IPS-20b (cell line): Measurements from ENCODE around the gene NECAB3.

Source experiments
- H3K27ac ChIP-seq: one replicate; pipeline ENCODE4 v1.5.1; 2013; ENCODE audit warnings: low read length
- H3K27me3 ChIP-seq: 2 replicates; pipeline ENCODE4 v1.6.1; 2013; ENCODE audit warnings: mild to moderate bottlenecking, low read length, inconsistent platforms; ENCODE audit not compliant: insufficient read depth
- H3K36me3 ChIP-seq: 2 replicates; pipeline ENCODE4 v1.6.1; 2013; ENCODE audit warnings: low read depth, mild to moderate bottlenecking, inconsistent platforms, low read length, moderate library complexity; ENCODE audit not compliant: insufficient read depth
- H3K4me1 ChIP-seq: 2 replicates; pipeline ENCODE4 v1.6.1; 2013; ENCODE audit warnings: mild to moderate bottlenecking, control low read depth, inconsistent platforms, low read length, moderate library complexity; ENCODE audit not compliant: insufficient read depth
- H3K4me3 ChIP-seq: 2 replicates; pipeline ENCODE4 v1.5.1; 2013; ENCODE audit warnings: mild to moderate bottlenecking, low read length, inconsistent platforms
- H3K9ac ChIP-seq: 2 replicates; pipeline ENCODE4 v1.6.1; 2013; ENCODE audit warnings: low read depth, mild to moderate bottlenecking, inconsistent platforms, low read length, moderate library complexity
- H3K9me3 ChIP-seq: 2 replicates; pipeline ENCODE4 v1.6.1; 2013; ENCODE audit warnings: mild to moderate bottlenecking, low read depth, low read length, inconsistent platforms; ENCODE audit not compliant: insufficient read depth

The NECAB3 gene

DNA sequence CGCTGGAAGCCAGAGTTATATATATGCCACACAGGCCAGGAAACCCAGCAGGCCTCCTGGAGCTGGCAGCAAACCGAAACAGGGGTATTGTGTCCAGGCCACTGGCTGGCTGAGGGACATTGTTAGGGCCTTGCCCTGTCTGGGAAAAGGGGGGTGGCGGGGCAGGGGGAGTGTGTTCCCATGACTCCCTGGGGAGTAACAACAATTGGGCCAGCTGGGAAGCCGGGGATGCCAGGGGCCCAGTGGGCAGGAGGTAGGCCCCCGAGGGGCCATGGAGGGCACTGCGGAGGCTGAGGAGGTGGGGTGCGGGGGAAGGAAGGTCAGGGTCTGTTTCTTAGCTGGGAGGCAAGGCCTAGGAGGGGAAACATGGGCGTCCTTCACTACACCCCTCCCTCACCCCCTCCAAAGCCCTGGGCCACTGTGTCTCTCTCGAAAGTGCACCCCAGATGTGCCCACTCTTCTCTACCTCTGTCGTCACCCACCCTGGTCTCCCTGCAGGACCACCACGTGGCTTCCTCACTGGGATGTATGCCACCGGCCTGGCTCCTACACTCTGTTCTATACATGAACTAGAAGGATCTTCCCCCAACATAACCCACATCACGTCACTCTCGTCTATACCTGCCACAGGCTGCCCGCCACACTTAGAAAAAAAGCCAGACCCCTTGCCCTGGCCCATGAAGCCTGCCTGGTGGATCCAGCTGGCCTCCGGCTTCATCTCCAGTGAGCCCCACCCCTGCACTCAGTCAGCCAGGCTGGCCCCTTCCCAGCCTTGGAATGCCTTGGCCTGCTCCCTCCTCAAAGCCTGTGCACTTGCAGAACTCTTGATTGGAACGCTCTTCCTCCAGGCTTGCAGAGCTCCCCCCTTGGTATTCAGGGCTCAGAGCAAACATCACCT lies 19.8 kb upstream of the NECAB3 start:
- Histone ChIP-seq H3K9me3 (no peaks in the 10 kb centered on the region), H3K4me1 (peaks cover 8% of the 10 kb centered on the region; the same call in 1 of the 2 replicates), H3K27ac (no peak overlapping the region), H3K27me3 (peaks cover 11% of the 10 kb centered on the region; the same call in 1 of the 2 replicates), H3K4me3 (no peak overlapping the region), H3K9ac (no peak overlapping the region), H3K36me3 (no peaks in the 10 kb centered on the region)

DNA sequence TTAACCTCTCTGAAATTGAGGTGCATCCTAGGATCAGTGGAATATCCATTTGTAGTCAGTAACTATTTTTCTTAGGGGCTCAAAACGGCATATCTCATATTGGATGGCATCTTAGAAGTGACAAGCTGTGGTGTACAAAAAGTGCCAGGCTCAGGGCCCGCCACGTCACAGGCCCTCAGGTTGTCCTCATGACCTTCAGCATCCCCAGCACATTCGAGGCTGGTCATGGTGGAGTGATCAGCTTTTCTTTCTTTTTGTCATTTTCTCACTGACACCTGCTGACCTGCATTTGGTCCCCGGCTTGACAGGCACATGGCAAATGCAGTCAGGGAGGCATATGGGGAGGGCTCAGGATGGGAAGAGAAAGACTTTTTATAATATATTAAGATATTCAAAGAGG lies 19.1 kb upstream of the NECAB3 start:
- Histone ChIP-seq H3K27me3 (peaks cover 16% of the 10 kb centered on the region; the same call in 1 of the 2 replicates), H3K4me3 (no peak overlapping the region), H3K4me1 (peaks cover 8% of the 10 kb centered on the region; the same call in 1 of the 2 replicates), H3K27ac (no peak overlapping the region), H3K36me3 (no peaks in the 10 kb centered on the region), H3K9me3 (no peaks in the 10 kb centered on the region), H3K9ac (no peak overlapping the region)

DNA sequence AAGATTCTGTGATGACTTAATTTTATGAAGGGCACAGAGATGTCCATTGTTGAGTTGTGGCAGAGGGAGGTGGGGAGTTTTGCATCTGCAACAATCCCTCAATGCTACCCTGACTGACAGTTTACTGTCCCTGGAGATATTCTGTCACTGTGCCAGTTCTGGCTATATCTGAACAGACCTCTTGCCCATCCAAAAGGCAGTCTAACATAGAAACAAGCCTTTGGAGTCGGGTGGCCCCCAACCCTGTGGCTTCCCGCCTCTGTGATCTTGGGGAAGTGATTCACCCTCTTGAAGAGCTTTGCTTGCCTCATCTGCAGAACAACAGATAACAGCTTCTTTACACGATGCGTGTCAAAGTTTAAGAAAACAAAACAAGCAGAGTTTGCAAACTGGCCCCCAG lies 15.7 kb upstream of the NECAB3 start:
- no peak overlapping the region for H3K9ac ChIP-seq
- no peak overlapping the region for H3K27ac ChIP-seq
- no peak overlapping the region for H3K4me3 ChIP-seq
- H3K27me3 ChIP-seq, result peaks cover 17% of the 10 kb centered on the region; the same call in 1 of the 2 replicates
- no peaks in the 10 kb centered on the region for H3K9me3 ChIP-seq
- H3K36me3 ChIP-seq, result no peaks in the 10 kb centered on the region
- H3K4me1 ChIP-seq, result peaks cover 11% of the 10 kb centered on the region; the same call in 1 of the 2 replicates

DNA sequence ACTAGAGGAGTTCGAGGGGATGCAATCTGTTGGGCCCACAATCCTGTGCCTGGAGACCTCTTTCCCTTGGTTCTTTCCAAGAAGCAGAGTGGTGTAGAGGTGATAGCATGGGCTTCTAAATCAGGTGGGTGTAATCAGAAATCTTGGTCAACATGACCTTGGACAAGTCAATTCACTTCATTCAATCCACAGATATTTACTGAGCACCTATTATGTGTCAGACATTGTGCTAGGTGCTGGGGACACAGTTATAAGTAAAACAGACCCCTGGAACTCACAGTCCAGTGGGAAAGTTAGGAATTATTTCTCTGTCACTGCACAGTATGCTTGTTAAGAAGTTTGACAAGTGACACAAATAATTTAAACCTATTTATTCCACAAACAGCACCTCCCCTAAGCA lies 15.3 kb upstream of the NECAB3 start:
- no peak overlapping the region for H3K27ac ChIP-seq
- H3K4me3 ChIP-seq, result no peak overlapping the region
- no peak overlapping the region for H3K9ac ChIP-seq

DNA sequence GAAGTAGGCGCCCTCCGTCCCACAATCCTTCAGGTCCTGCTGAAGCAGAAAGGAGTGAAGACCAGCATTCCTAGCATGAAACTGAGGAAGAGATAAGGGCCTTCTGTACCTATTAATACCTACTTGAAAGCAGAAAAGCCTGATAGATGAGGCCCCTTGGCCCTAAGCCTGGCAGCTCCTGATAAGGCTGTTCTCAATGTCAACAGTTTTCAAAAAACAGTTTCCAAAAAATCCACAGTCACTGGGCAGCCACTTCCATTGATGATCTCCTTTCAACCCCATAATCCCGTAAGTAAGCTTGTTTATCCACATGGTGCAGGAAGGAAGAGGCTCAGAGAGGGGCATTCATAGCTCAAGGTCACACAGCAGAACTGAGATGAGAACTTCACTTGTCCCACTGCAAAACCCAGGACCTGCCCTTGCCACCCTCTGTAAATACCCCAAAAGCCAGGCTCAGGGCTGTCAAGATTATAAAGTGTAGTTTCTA lies 14.8 kb upstream of the NECAB3 start:
- Histone ChIP-seq H3K4me1 (peaks cover 14% of the 10 kb centered on the region; the same call in 1 of the 2 replicates), H3K27me3 (peaks cover 17% of the 10 kb centered on the region; the same call in 1 of the 2 replicates), H3K9me3 (no peaks in the 10 kb centered on the region), H3K4me3 (no peak overlapping the region), H3K27ac (no peak overlapping the region), H3K9ac (no peak overlapping the region), H3K36me3 (no peaks in the 10 kb centered on the region)

More for the DNA sequence above, 15.3 kb upstream of the NECAB3 start:
- Histone ChIP-seq H3K4me1 (peaks cover 11% of the 10 kb centered on the region; the same call in 1 of the 2 replicates), H3K9me3 (no peaks in the 10 kb centered on the region), H3K27me3 (peaks cover 17% of the 10 kb centered on the region; the same call in 1 of the 2 replicates), H3K36me3 (no peaks in the 10 kb centered on the region)

DNA sequence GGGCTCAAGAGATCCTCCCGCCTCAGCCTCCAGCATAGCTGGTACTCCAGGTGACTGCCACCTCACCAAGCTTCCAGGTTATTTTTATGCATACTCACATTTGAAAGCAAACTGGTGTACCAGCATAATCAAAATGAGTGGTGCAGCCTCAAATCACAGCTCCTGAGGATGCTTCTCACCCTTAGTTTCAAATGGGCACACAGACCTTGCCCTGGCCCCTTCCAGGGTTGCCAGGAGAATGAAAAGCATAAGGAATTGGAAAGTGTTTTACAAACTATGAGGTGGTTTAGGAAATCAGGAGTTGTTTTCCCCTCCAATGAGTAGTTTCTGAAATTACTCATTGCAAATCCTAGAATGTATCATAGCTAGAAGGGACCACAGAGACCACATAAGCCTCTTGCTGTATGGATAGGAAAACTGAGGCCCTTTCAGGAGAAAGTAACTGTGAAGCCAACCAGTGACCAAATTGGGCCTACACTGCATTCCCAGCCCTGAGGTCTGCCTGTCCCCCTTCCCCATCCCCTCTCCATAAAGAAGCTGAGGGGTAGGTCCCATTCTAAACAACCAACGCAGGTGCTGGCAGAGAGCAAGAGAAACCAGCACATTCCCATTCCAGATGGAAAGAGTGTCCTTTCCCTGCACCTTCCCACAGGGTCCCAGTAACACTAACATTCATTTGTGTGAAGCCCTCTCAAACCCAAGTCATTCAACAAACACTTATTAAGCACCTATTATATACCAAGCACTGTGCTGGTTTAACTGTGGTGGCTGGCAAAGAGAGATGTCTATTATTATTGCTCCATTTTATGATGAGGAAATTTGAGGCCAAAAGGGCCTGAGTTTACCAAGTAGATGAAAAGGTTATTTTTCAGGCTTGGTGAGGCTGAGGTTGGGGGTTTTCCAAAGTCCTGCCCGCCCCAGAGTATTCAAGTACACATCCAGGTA lies 14.0 kb upstream of the NECAB3 start:
- Histone ChIP-seq H3K4me3 (no peak overlapping the region), H3K9ac (no peak overlapping the region), H3K36me3 (no peaks in the 10 kb centered on the region), H3K9me3 (no peaks in the 10 kb centered on the region), H3K27ac (no peak overlapping the region), H3K4me1 (peaks cover 9% of the 10 kb centered on the region; the same call in 1 of the 2 replicates), H3K27me3 (peaks cover 17% of the 10 kb centered on the region; the same call in 1 of the 2 replicates)

DNA sequence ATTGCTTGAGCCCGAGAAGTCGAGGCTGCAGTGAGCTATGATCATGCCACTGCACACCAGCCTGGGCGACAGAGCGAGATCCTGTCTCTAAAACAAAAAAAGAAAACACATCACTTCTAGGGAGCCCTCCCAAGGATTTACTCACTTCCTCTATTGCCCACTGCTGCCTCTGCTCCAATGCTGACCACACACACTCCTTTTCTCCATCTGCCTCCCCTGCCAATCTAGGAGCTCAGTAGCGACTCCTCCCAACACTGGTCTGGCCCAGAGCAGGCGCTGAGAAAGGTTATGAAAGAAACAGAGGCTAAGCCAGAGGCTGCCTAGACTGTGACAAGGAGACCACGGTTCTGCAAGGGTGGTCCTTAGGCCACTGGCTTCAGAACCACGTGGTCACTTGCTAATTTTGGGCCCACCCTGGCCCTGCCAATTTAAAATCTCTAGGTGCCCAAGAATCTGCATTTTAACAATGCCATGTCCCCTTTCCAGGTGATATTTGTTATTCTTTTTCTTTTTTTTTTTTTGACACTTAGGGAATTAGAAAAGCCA lies 13.2 kb upstream of the NECAB3 start:
- H3K4me1 ChIP-seq, result peaks cover 6% of the 10 kb centered on the region; the same call in 1 of the 2 replicates
- peaks cover 17% of the 10 kb centered on the region; the same call in 1 of the 2 replicates for H3K27me3 ChIP-seq
- peaks cover 5% of the 10 kb centered on the region; the same call in 1 of the 2 replicates for H3K36me3 ChIP-seq
- no peaks in the 10 kb centered on the region for H3K9me3 ChIP-seq
- H3K4me3 ChIP-seq, result no peak overlapping the region
- H3K9ac ChIP-seq, result no peak overlapping the region
- H3K27ac ChIP-seq, result no peak overlapping the region

DNA sequence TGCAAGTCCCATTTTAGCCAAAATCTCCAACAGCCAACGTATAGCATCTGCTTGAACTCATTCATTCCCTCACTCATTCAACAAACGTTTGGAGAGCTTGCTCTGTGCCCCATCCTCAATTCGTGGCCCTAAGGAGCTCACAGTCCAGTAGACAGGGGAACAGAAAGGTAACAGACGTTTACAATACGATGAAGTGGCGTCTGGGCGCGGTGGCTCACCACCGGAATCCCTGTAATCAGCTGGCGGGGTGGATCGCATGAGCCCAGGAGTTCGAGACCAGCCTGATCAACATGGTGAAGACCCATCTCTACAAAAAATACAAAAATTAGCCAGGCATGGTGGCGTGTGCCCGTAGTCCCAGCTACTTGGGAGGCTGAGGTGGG lies 12.7 kb upstream of the NECAB3 start:
- Histone ChIP-seq H3K9me3 (no peaks in the 10 kb centered on the region), H3K9ac (peak overlapping the region; percentile 60; the same call in 1 of the 2 replicates), H3K27me3 (peaks cover 17% of the 10 kb centered on the region; the same call in 1 of the 2 replicates), H3K4me3 (peak overlapping the region; percentile 49), H3K36me3 (peaks cover 6% of the 10 kb centered on the region; the same call in 1 of the 2 replicates), H3K4me1 (peaks cover 6% of the 10 kb centered on the region; the same call in 1 of the 2 replicates), H3K27ac (no peak overlapping the region)

DNA sequence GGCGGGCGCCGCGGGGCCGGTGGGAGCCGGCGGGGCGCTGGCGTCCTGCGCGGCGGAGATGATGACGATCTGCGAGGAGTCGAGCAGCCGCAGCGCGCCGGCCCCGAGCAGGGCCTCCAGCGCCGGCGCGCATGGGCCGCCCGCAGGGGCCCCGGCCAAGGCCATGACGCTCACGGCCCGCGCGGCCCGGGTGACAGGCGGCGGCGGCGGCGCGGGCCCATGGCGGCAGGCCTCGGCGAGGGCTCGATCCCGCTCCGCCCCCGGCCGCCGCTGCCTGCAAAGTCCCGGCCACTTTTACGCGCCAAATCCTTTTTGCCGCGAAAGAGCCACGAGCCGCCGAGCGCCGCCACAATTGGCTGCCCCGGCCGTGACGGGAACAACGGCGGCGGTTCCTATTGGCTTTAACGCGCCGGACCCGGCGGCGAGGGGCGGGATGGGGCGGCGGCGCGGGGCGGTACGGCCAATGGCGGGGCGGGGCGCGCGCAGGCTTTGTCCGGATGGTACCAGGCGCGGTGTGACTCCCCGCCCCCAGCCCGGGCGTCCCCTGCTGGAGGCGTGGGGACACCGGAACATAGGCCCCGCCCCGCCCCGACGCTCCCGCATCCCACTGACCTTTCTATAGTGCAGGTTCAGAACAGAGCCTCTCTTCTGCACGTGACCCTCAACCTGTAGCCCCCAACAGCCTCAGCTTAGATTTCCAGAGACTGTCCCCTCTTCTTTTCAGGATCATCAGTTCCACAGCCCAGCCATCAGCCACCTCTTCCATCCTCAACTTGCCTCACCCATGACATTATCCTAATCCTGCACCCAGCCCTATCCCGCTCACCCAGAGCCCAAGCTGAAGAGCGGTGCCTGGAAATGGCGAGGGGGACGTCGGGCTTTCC lies 12.1 kb upstream of the NECAB3 start, which contains the start of gene E2F1:
E2F1 (minus strand) TSS at position 286 of the 884 bp plus-strand sequence; CDS start at position 165, 121 bp downstream.
- no peaks in the 10 kb centered on the region for H3K9me3 ChIP-seq

More for the DNA sequence above, 12.1 kb upstream of the NECAB3 start, which contains the start of gene E2F1:
- H3K36me3 ChIP-seq, result peaks cover 6% of the 10 kb centered on the region; the same call in 1 of the 2 replicates
- H3K4me1 ChIP-seq, result peaks cover 6% of the 10 kb centered on the region; the same call in 1 of the 2 replicates
- peak within 1 kb of the TSS; percentile 5 for H3K27ac ChIP-seq
- peaks cover 17% of the 10 kb centered on the region; the same call in 1 of the 2 replicates for H3K27me3 ChIP-seq
- H3K4me3 ChIP-seq, result peak within 1 kb of the TSS; percentile 94
- H3K9ac ChIP-seq, result peak within 1 kb of the TSS; percentile 90
